ENCODE data around the gene EEA1. TPM values are rescaled to one million over a fixed set of nuclear protein-coding genes. Genes with fewer than 3 reads are reported as not detected.
A peak's percentile ranks its signal among the peaks of the same experiment; 100 is the strongest.

EEA1 gene
- total RNA-seq, 1 donor: 25.0 TPM

- no peak for DNase-seq (ENCODE audit: low read depth)
- no peak overlapping the region for H3K4me3 ChIP-seq (ENCODE audit: low read depth, low read length)
- TF ChIP-seq CTCF (IDR thresholded peaks at IDR 0.05; ENCODE audit: insufficient read depth, low read depth, low read length): no peak
Observed at GRCh38 chr12:92785563-92785950, 143.5 kb downstream of the EEA1 start.

- peak; percentile 87 for DNase-seq (ENCODE audit: low read depth)
- TF ChIP-seq CTCF (IDR thresholded peaks at IDR 0.05; ENCODE audit: insufficient read depth, low read depth, low read length): peak; percentile 60
Observed at GRCh38 chr12:92784797-92785562, 144.1 kb downstream of the EEA1 start.

GRCh38 chr12:92784356-92784755, 144.7 kb downstream of the EEA1 start:
- peak; percentile 94 for DNase-seq (ENCODE audit: low read depth)
- H3K4me3 ChIP-seq (ENCODE audit: low read depth, low read length): no peak overlapping the region
- no peak for TF ChIP-seq CTCF (IDR thresholded peaks at IDR 0.05; ENCODE audit: insufficient read depth, low read depth, low read length)

More at GRCh38 chr12:92784797-92785562, 144.1 kb downstream of the EEA1 start:
- H3K4me3 ChIP-seq (ENCODE audit: low read depth, low read length): no peak overlapping the region

- DNase-seq (ENCODE audit: low read depth): peak; percentile 61
- no peak for TF ChIP-seq CTCF (IDR thresholded peaks at IDR 0.05; ENCODE audit: insufficient read depth, low read depth, low read length)
- no peak overlapping the region for H3K4me3 ChIP-seq (ENCODE audit: low read depth, low read length)
Observed at GRCh38 chr12:92779902-92780301, 149.2 kb downstream of the EEA1 start.

- TF ChIP-seq CTCF (IDR thresholded peaks at IDR 0.05; ENCODE audit: insufficient read depth, low read depth, low read length): no peak
- no peak overlapping the region for H3K4me3 ChIP-seq (ENCODE audit: low read depth, low read length)
- no peak for DNase-seq (ENCODE audit: low read depth)
Observed at GRCh38 chr12:92778525-92778924, 150.6 kb downstream of the EEA1 start.

- no peak for DNase-seq (ENCODE audit: low read depth)
- H3K4me3 ChIP-seq (ENCODE audit: low read depth, low read length): no peak overlapping the region
- TF ChIP-seq CTCF (IDR thresholded peaks at IDR 0.05; ENCODE audit: insufficient read depth, low read depth, low read length): no peak
Observed at GRCh38 chr12:92775416-92775815, 153.7 kb downstream of the EEA1 start.

GRCh38 chr12:92771001-92771400, 158.1 kb downstream of the EEA1 start:
- H3K4me3 ChIP-seq (ENCODE audit: low read depth, low read length): no peak overlapping the region
- TF ChIP-seq CTCF (IDR thresholded peaks at IDR 0.05; ENCODE audit: insufficient read depth, low read depth, low read length): no peak
- no peak for DNase-seq (ENCODE audit: low read depth)

All from fibroblast of villous mesenchyme (primary cell).